Uterus (tissue), 2 donors: ENCODE measurements around the gene TACR1.

Source experiments
- POLR2A ChIP-seq, 2 donors: fragments of 450-650 bp; IDR thresholded peaks; one replicate each; pipeline ENCODE4 v1.6.1; 2016; ENCODE audit warnings: antibody characterized with exemption in 2 of 2, mild to moderate bottlenecking in 1 of 2, moderate library complexity in 1 of 2
- TF ChIP-seq, protein P1 (sequence below), 4 experiments: fragments of 200-600 bp in 2 of 4; fragments of 450-650 bp in 2 of 4; sonication (generic) in 2 of 4; IDR thresholded peaks; one replicate each; pipeline ENCODE4 v1.5.1; 2016 to 2019; ENCODE audit warnings: antibody characterized with exemption in 4 of 4, mild to moderate bottlenecking in 2 of 4, moderate library complexity in 1 of 4

DNA sequence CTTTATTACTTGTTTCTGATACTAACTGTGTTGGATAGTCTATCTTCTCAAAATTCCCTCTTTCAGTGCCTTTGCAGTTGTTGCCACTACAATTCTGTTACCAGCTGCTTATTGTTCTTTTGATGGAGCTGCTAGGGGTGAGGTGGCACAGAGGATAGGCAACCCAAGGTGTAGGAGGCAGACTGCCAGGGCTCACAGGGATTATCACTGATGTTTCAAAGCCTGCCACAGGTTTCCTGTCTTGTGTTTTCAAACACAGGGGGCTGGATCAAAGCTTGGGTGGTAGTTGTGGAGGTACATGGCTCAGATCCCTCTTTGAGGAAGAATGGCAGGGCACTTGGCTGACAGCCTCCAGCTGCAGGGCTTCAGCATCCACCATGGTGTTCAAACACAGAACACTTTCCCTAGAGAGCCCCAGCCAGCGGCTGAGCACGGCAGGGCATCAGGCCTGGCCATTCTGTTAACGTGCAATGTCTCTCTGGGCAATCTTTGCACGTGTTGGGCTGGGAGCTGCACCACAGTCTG, 153.7 kb downstream of the TACR1 start:
- TF ChIP-seq, protein P1, sequence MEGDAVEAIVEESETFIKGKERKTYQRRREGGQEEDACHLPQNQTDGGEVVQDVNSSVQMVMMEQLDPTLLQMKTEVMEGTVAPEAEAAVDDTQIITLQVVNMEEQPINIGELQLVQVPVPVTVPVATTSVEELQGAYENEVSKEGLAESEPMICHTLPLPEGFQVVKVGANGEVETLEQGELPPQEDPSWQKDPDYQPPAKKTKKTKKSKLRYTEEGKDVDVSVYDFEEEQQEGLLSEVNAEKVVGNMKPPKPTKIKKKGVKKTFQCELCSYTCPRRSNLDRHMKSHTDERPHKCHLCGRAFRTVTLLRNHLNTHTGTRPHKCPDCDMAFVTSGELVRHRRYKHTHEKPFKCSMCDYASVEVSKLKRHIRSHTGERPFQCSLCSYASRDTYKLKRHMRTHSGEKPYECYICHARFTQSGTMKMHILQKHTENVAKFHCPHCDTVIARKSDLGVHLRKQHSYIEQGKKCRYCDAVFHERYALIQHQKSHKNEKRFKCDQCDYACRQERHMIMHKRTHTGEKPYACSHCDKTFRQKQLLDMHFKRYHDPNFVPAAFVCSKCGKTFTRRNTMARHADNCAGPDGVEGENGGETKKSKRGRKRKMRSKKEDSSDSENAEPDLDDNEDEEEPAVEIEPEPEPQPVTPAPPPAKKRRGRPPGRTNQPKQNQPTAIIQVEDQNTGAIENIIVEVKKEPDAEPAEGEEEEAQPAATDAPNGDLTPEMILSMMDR (IDR thresholded peaks at IDR 0.05), result no peak
- no peak for TF ChIP-seq POLR2A (IDR thresholded peaks at IDR 0.05)
